Smooth muscle cell (in vitro differentiated cells): ENCODE results near the gene CYGB. TPM values are rescaled to one million over a fixed set of nuclear protein-coding genes. Genes with fewer than 3 reads are reported as not detected.
A peak's percentile ranks its signal among the peaks of the same experiment; 100 is the strongest.
"Not testable (repeated sequence)": the region's sequence is repeated elsewhere in the genome, so short reads cannot be mapped to it uniquely, and the experiment has no call there.

Experiments
- DNase-seq: peaks from one replicate; lab custom pipeline; 2025; ENCODE audit not compliant: unreplicated experiment; lab: John Stamatoyannopoulos, UW
- H2AFZ ChIP-seq: fragments of 200-600 bp; sonication (generic); 2 replicates; pipeline ENCODE4 v1.6.0; 2016; ENCODE audit warnings: antibody characterized with exemption, low read depth, mild to moderate bottlenecking
- H3F3A ChIP-seq: fragments of 200-600 bp; sonication (generic); 2 replicates; pipeline ENCODE4 v1.6.0; 2017; ENCODE audit warnings: antibody characterized with exemption, low read depth
- H3K27ac ChIP-seq: fragments of 200-600 bp; sonication (generic); 2 replicates; pipeline ENCODE4 v1.5.1; 2016; ENCODE audit warnings: low read depth, mild to moderate bottlenecking
- H3K27me3 ChIP-seq: fragments of 200-600 bp; sonication (generic); 2 replicates; pipeline ENCODE4 v1.6.1; 2016; ENCODE audit warnings: low read depth, mild to moderate bottlenecking
- H3K36me3 ChIP-seq: fragments of 200-600 bp; sonication (generic); 2 replicates; pipeline ENCODE4 v1.5.1; 2016; ENCODE audit warnings: low read depth
- H3K4me1 ChIP-seq: fragments of 200-600 bp; sonication (generic); 2 replicates; pipeline ENCODE4 v1.5.1; 2016; ENCODE audit warnings: low read depth
- H3K4me2 ChIP-seq: fragments of 200-600 bp; sonication (generic); 2 replicates; pipeline ENCODE4 v1.6.0; 2016; ENCODE audit warnings: mild to moderate bottlenecking
- H3K4me3 ChIP-seq: fragments of 200-600 bp; sonication (generic); 2 replicates; pipeline ENCODE4 v1.5.1; 2016; ENCODE audit warnings: mild to moderate bottlenecking
- H3K79me2 ChIP-seq: fragments of 200-600 bp; sonication (generic); 2 replicates; pipeline ENCODE4 v1.6.0; 2016; ENCODE audit warnings: low read depth, mild to moderate bottlenecking
- H3K9ac ChIP-seq: fragments of 200-600 bp; sonication (generic); 2 replicates; pipeline ENCODE4 v1.6.0; 2016; ENCODE audit warnings: low read depth
- H3K9me3 ChIP-seq: fragments of 200-600 bp; sonication (generic); replicated peaks from 2 replicates; pipeline ENCODE4 v1.5.1; 2016; ENCODE audit warnings: low read depth
- H4K20me1 ChIP-seq: fragments of 200-600 bp; sonication (generic); 2 replicates; pipeline ENCODE4 v1.6.0; 2016; ENCODE audit warnings: low read depth
- WGBS: methylation state at CpG from one replicate; pipeline ENCODE4 v1.1.7; 2016; ENCODE audit warnings: low lambda C conversion rate; 5-methylcytosine and 5-hydroxymethylcytosine counted together
- polyA plus RNA-seq: library from polyadenylated mRNA; unstranded; fragments of >200 nt; fragmentation: Nextera tagmentation; extraction: Ambion mirVana; gene quantifications from 2 replicates; pipeline ENCODE4 v1.2.1, GENCODE V29; 2016
- total RNA-seq: library from RNA; depleted of rRNA; stranded (reverse); fragments of >200 nt; gene quantifications from 2 replicates; pipeline ENCODE4 v1.2.3, GENCODE V29; 2014
- TF ChIP-seq, protein P1 (sequence below): fragments of 200-600 bp; sonication (generic); IDR thresholded peaks from 2 replicates; pipeline ENCODE4 v1.5.1; 2017; ENCODE audit warnings: borderline replicate concordance, mild to moderate bottlenecking, antibody characterized with exemption; ENCODE audit not compliant: insufficient read depth, poor library complexity, severe bottlenecking

CYGB gene
- total and polyA plus RNA-seq, 2 experiments from 2014 or later: 13.9 to 22.2 TPM

DNA sequence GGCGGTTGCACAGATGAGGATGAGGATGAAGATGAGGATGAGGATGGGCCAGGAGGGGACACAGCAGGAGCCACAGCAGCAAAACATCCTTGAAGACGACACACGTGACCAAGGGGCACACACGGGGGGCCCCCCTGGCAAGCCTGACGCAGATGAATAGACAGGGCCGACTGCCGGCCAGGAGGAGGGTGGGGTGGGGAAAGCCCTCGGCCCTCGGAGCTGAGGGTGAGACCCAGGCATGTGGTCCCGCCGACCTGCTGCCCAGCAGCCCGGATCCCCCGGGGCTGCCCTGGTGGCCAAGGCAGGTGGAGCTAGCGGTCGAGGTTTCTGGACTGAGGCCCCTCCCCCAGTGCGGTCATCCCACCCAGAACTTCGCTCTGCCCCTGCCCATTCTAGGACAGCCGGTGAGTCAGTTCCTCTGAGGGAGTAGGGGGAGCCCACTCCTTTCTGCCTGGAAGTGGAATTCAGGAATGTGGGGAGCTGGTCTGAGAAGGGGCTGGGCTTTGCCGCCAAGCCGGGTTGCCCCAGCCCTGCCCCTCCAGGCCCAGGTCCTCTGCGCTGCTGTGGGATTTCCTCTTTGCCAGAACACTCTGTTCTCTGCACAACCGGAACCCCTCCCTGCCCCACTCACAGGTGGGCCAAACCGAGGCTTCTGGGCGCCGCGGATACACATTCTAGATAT lies 9.9 kb downstream of the CYGB start:
- H3K4me2 ChIP-seq: peak overlapping the region; percentile 58
- H3K4me1 ChIP-seq: peaks cover 21% of the 10 kb centered on the region
- no peak overlapping the region for H3K4me3 ChIP-seq
- TF ChIP-seq, protein P1, sequence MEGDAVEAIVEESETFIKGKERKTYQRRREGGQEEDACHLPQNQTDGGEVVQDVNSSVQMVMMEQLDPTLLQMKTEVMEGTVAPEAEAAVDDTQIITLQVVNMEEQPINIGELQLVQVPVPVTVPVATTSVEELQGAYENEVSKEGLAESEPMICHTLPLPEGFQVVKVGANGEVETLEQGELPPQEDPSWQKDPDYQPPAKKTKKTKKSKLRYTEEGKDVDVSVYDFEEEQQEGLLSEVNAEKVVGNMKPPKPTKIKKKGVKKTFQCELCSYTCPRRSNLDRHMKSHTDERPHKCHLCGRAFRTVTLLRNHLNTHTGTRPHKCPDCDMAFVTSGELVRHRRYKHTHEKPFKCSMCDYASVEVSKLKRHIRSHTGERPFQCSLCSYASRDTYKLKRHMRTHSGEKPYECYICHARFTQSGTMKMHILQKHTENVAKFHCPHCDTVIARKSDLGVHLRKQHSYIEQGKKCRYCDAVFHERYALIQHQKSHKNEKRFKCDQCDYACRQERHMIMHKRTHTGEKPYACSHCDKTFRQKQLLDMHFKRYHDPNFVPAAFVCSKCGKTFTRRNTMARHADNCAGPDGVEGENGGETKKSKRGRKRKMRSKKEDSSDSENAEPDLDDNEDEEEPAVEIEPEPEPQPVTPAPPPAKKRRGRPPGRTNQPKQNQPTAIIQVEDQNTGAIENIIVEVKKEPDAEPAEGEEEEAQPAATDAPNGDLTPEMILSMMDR: no peak
- 32% methylated on average over 26 of the region's 26 CpGs for WGBS
- H2AFZ ChIP-seq: no peak overlapping the region
- DNase-seq: peak; percentile 29
- H3K36me3 ChIP-seq: no peaks in the 10 kb centered on the region
- H4K20me1 ChIP-seq: no peaks in the 10 kb centered on the region
- no peaks in the 10 kb centered on the region for H3K79me2 ChIP-seq
- no peaks in the 10 kb centered on the region for H3K27me3 ChIP-seq
- H3K9me3 ChIP-seq: no peaks in the 10 kb centered on the region
- H3F3A ChIP-seq: peaks cover 8% of the 10 kb centered on the region
- H3K9ac ChIP-seq: no peak overlapping the region
- no peak overlapping the region for H3K27ac ChIP-seq

DNA sequence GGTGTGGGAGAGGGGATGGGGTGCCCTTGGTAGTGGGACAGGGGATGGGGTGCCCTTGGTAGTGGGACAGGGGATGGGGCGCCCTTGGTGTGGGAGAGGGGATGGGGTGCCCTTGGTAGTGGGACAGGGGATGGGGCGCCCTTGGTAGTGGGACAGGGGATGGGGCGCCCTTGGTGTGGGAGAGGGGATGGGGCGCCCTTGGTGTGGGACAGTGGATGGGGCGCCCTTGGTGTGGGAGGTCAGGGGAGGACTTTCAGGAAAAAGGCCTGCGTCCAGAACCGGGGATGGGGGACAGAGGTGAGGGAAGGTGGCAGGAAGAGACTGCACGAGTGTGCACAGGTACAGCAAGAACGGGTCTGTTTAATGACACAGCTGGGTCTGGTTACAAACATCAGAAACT lies 10.5 kb downstream of the CYGB start:
- H2AFZ ChIP-seq, H3K9me3 ChIP-seq, H4K20me1 ChIP-seq, DNase-seq, H3K36me3 ChIP-seq, H3F3A ChIP-seq, H3K27me3 ChIP-seq, H3K27ac ChIP-seq, H3K9ac ChIP-seq, H3K4me3 ChIP-seq, H3K79me2 ChIP-seq: not testable (repeated sequence)
- WGBS: 71% methylated on average over 7 of the region's 9 CpGs
- H3K4me1 ChIP-seq: peaks cover 21% of the 10 kb centered on the region
- H3K4me2 ChIP-seq: peak overlapping the region; percentile 58

DNA sequence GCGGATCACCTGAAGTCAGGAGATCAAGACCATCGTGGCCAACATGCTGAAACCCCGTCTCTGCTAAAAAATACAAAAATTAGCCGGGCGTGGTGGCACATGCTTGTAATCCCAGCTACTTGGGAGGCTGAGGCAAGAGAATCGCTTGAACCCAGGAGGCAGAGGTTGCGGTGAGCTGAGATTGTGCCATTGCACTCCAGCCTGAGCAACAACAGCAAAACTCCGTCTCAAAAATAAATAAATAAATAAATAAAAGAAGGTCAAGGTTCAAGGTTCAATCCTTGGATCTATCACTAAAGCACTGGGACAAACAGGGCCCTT lies 12.0 kb downstream of the CYGB start:
- H3F3A ChIP-seq, H4K20me1 ChIP-seq, H3K9me3 ChIP-seq, H3K27me3 ChIP-seq, H3K4me2 ChIP-seq, H3K36me3 ChIP-seq, H3K79me2 ChIP-seq, H3K4me3 ChIP-seq, H3K9ac ChIP-seq, H3K27ac ChIP-seq, DNase-seq, H2AFZ ChIP-seq: not testable (repeated sequence)
- H3K4me1 ChIP-seq: peaks cover 19% of the 10 kb centered on the region
- 95% methylated on average over 8 of the region's 8 CpGs for WGBS

DNA sequence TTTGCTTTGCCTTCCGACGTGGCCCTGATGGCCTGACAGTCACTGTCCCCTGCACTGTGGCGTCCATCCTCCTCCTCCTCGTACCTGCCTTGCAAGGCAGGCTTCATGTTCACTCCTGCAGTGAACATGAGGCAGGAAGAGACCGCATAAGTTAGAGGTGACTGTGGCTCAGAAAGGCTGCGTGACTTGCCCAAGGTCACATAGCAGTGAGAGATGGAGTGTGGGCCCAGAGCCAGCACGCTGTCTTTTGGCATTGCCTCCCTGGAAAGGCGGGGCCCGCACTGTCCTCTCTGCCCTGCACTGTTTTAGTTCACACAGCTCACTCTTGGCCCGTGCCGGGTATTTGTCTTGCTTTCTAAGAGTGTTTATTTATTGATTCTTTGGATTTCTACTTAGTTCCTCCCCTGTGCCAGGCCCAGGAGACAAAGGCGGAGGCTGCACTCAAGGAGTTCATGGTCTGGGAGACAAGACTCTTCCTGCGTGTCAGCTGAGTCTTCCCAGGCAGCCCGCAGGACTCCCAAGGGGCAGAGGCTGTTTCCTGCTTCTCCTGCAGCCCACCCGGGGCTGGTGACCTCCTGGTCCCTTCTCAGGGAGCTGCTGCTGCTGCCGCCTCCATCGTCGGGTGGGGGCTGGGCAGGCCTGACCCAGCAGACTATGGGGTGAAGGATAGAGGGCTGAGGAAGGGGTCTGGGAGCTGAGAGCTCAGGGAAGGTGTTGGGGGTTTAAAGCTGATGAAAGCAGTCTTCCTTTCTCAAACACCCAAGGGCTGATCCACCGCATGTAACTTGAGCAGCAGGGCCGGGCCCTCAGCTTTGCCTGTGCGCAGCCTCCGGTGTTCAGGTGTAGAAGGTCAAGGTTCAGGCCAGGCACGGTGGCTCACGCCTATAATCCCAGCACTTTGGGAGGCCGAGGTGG lies 12.7 kb downstream of the CYGB start:
- H3K9me3 ChIP-seq: no peaks in the 10 kb centered on the region
- peak overlapping the region; percentile 58 for H2AFZ ChIP-seq
- H3K27me3 ChIP-seq: no peaks in the 10 kb centered on the region
- TF ChIP-seq, protein P1: no peak
- H3K27ac ChIP-seq: no peak overlapping the region
- DNase-seq: no peak
- H3F3A ChIP-seq: no peaks in the 10 kb centered on the region
- WGBS: 69% methylated on average over 25 of the region's 25 CpGs
- H3K4me3 ChIP-seq: no peak overlapping the region
- no peaks in the 10 kb centered on the region for H4K20me1 ChIP-seq
- H3K79me2 ChIP-seq: no peaks in the 10 kb centered on the region
- H3K4me2 ChIP-seq: no peak overlapping the region
- H3K9ac ChIP-seq: no peak overlapping the region
- H3K36me3 ChIP-seq: no peaks in the 10 kb centered on the region
- peaks cover 14% of the 10 kb centered on the region for H3K4me1 ChIP-seq
